A549 (cell line): ENCODE results near the gene RND2.

Source experiments
- CEBPB ChIP-seq, 2 experiments: fragments of >200 bp in 1 of 2; sonication (Bioruptor Twin) in 1 of 2; formaldehyde crosslinking in 1 of 2; IDR thresholded peaks; 2 replicates each; pipeline ENCODE4 v1.6.1; 2012 to 2016
- KDM5A ChIP-seq: fragments of 200-600 bp; sonication (generic); IDR thresholded peaks from 2 replicates; pipeline ENCODE4 v1.6.1; 2016; ENCODE audit warnings: antibody characterized with exemption, mild to moderate bottlenecking
- MAX ChIP-seq: IDR thresholded peaks from 2 replicates; pipeline ENCODE4 v1.6.1; 2012
- POLR2A ChIP-seq: IDR thresholded peaks from 2 replicates; pipeline ENCODE4 v1.6.1; 2012; ENCODE audit warnings: mild to moderate bottlenecking, low read length
- RCOR1 ChIP-seq: fragments of 150-350 bp; IDR thresholded peaks from 2 replicates; pipeline ENCODE4 v1.6.1; 2014; ENCODE audit warnings: antibody characterized with exemption, low read length, low read depth
- SMC3 ChIP-seq: fragments of >200 bp; sonication (Bioruptor Twin); formaldehyde crosslinking; IDR thresholded peaks from 3 replicates; pipeline ENCODE4 v1.6.1; 2018; ENCODE audit warnings: inconsistent platforms

GRCh38 chr17:43031666-43032065 lies 6.6 kb downstream of the RND2 start:
- TF ChIP-seq POLR2A (no peak), KDM5A (no peak), SMC3 (no peak), RCOR1 (no peak), CEBPB (IDR thresholded peaks at IDR 0.05) (no peak), MAX (no peak)
